HepG2 (cell line): ENCODE measurements around the gene KLHDC1. TPM values are rescaled to one million over a fixed set of nuclear protein-coding genes. Genes with fewer than 3 reads are reported as not detected.

Experiments used
- CCDC6 ChIP-seq: sonication (generic); formaldehyde crosslinking; IDR thresholded peaks from 2 replicates; pipeline ENCODE4 v1.8.1; 2022; ENCODE audit warnings: mild to moderate bottlenecking, missing genetic modification reagents, moderate library complexity
- DRAP1 ChIP-seq: IDR thresholded peaks from 2 replicates; pipeline ENCODE4 v1.6.1; 2016; ENCODE audit warnings: missing genetic modification reagents, missing compliant biosample characterization
- ESRRA ChIP-seq: sonication (generic); formaldehyde crosslinking; IDR thresholded peaks from 2 replicates; pipeline ENCODE4 v1.5.1; 2020; ENCODE audit warnings: mild to moderate bottlenecking, low read depth, missing genetic modification reagents
- HOXA5 ChIP-seq: sonication (generic); formaldehyde crosslinking; IDR thresholded peaks from 2 replicates; pipeline ENCODE4 v1.4.0; 2020; ENCODE audit warnings: missing genetic modification reagents
- KAT8 ChIP-seq: IDR thresholded peaks from 2 replicates; pipeline ENCODE4 v1.6.1; 2016; ENCODE audit warnings: missing genetic modification reagents, missing compliant biosample characterization
- MED1 ChIP-seq: sonication (generic); formaldehyde crosslinking; IDR thresholded peaks from 2 replicates; pipeline ENCODE4 v1.4.0; 2020; ENCODE audit warnings: missing genetic modification reagents
- MEIS2 ChIP-seq: sonication (generic); formaldehyde crosslinking; IDR thresholded peaks from 2 replicates; pipeline ENCODE4 v1.9.0; 2021; ENCODE audit warnings: mild to moderate bottlenecking, missing genetic modification reagents
- SAP130 ChIP-seq: IDR thresholded peaks from 2 replicates; pipeline ENCODE4 v1.6.1; 2016; ENCODE audit warnings: low read depth
- ZNF292 ChIP-seq: sonication (generic); formaldehyde crosslinking; IDR thresholded peaks from 2 replicates; pipeline ENCODE4 v1.8.1; 2022; ENCODE audit warnings: mild to moderate bottlenecking, low read depth, missing genetic modification reagents, borderline replicate concordance
- polyA plus RNA-seq, 8 experiments: library from polyadenylated mRNA; depleted of rRNA in 3 of 8; stranded (reverse) in 7 of 8; unstranded in 1 of 8; fragments of >200 nt; fragmentation: Illumina TruSeq in 4 of 8; extraction: Trizol in 4 of 8; gene quantifications; 2 replicates each; pipeline versions ENCODE4 v1.2.1 to v1.2.3, GENCODE V29; 2011 to 2016; ENCODE audit warnings: low read depth in 4 of 8, missing spikeins in 1 of 8, mixed read lengths in 1 of 8; ENCODE audit not compliant: insufficient read depth in 1 of 8
- total RNA-seq, 5 experiments: library from RNA; depleted of rRNA; stranded (reverse); fragments of >200 nt; fragmentation: Illumina TruSeq; extraction: Trizol; gene quantifications; 2 replicates each; pipeline ENCODE4 v1.2.3, GENCODE V29; 2016; ENCODE audit warnings: low read depth in 1 of 5
- TF ChIP-seq, protein P1 (sequence below): sonication (generic); formaldehyde crosslinking; IDR thresholded peaks from 2 replicates; pipeline ENCODE4 v1.5.0; 2020; ENCODE audit warnings: mild to moderate bottlenecking, missing genetic modification reagents, borderline replicate concordance
- TF ChIP-seq, protein P2 (sequence below), 2 experiments: sonication (generic) in 1 of 2; formaldehyde crosslinking in 1 of 2; IDR thresholded peaks; 2 replicates each; pipeline versions ENCODE4 v1.4.0 to v1.6.1; 2018 to 2020; ENCODE audit warnings: missing genetic modification reagents in 2 of 2, borderline replicate concordance in 1 of 2, low read depth in 1 of 2, mild to moderate bottlenecking in 1 of 2, missing biosample characterization in 1 of 2
- TF ChIP-seq, protein P3 (sequence below): sonication (generic); formaldehyde crosslinking; IDR thresholded peaks from 2 replicates; pipeline ENCODE4 v1.4.0; 2020; ENCODE audit warnings: missing genetic modification reagents, mild to moderate bottlenecking, borderline replicate concordance
- TF ChIP-seq, protein P4 (sequence below): sonication (generic); formaldehyde crosslinking; IDR thresholded peaks from 2 replicates; pipeline ENCODE4 v1.5.1; 2020; ENCODE audit warnings: mild to moderate bottlenecking, missing genetic modification reagents, borderline replicate concordance

Gene KLHDC1
- total and polyA plus RNA-seq, 2 of the 13 experiments (the other 11 are each of a cell fraction or from before 2014, with no cell fraction given): 0.11 TPM; not detected in 1

DNA sequence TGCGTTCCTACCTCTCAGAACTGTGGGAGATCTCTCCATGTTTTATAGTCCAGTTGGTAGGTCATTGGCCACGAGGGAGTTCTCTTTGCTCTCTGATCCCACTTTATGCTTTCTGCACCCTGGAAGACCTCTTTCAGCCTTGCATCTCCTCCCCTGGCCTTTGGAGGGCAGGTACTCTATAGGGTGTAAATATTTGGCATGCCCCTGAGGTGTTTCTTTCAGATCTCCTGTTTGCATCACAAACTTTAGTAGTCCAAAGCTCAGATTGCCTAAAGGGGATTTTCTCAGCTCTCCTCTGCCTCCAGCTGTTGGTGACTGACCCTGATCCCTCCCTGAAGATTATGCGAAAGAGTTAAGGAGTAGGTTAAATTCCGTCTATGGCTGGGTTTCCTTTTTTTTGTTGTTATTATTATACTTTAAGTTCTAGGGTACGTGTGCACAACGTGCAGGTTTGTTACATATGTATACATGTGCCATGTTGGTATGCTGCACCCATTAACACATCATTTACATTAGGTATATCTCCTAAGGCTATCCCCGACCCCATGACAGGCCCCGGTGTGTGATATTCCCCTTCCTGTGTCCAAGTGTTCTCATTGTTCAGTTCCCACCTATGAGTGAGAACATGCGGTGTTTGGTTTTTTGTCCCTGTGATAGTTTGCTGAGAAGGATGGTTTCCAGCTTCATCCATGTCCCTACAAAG, 29.0 kb downstream of the KLHDC1 start (continued):
- TF ChIP-seq, protein P1, sequence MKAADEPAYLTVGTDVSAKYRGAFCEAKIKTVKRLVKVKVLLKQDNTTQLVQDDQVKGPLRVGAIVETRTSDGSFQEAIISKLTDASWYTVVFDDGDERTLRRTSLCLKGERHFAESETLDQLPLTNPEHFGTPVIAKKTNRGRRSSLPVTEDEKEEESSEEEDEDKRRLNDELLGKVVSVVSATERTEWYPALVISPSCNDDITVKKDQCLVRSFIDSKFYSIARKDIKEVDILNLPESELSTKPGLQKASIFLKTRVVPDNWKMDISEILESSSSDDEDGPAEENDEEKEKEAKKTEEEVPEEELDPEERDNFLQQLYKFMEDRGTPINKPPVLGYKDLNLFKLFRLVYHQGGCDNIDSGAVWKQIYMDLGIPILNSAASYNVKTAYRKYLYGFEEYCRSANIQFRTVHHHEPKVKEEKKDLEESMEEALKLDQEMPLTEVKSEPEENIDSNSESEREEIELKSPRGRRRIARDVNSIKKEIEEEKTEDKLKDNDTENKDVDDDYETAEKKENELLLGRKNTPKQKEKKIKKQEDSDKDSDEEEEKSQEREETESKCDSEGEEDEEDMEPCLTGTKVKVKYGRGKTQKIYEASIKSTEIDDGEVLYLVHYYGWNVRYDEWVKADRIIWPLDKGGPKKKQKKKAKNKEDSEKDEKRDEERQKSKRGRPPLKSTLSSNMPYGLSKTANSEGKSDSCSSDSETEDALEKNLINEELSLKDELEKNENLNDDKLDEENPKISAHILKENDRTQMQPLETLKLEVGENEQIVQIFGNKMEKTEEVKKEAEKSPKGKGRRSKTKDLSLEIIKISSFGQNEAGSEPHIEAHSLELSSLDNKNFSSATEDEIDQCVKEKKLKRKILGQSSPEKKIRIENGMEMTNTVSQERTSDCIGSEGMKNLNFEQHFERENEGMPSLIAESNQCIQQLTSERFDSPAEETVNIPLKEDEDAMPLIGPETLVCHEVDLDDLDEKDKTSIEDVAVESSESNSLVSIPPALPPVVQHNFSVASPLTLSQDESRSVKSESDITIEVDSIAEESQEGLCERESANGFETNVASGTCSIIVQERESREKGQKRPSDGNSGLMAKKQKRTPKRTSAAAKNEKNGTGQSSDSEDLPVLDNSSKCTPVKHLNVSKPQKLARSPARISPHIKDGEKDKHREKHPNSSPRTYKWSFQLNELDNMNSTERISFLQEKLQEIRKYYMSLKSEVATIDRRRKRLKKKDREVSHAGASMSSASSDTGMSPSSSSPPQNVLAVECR (CRISPR knock-in tag): peak; percentile 64; the same call in 1 of the 2 replicates
- TF ChIP-seq HOXA5: 0 out of 2 replicates have a peak, but pooled peaks have one; percentile 38
- peak; percentile 59 for TF ChIP-seq SAP130
- TF ChIP-seq KAT8: peak; percentile 63; the same call in 1 of the 2 replicates
- TF ChIP-seq, protein P2, sequence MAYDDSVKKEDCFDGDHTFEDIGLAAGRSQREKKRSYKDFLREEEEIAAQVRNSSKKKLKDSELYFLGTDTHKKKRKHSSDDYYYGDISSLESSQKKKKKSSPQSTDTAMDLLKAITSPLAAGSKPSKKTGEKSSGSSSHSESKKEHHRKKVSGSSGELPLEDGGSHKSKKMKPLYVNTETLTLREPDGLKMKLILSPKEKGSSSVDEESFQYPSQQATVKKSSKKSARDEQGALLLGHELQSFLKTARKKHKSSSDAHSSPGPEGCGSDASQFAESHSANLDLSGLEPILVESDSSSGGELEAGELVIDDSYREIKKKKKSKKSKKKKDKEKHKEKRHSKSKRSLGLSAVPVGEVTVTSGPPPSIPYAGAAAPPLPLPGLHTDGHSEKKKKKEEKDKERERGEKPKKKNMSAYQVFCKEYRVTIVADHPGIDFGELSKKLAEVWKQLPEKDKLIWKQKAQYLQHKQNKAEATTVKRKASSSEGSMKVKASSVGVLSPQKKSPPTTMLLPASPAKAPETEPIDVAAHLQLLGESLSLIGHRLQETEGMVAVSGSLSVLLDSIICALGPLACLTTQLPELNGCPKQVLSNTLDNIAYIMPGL (CRISPR knock-in tag; IDR thresholded peaks at IDR 0.05; ENCODE audit: borderline replicate concordance in 1 of 2, low read depth in 1 of 2): peak in 1 of 2 experiments; percentile 54; a peak in 1 of 4 replicates
- TF ChIP-seq, protein P3, sequence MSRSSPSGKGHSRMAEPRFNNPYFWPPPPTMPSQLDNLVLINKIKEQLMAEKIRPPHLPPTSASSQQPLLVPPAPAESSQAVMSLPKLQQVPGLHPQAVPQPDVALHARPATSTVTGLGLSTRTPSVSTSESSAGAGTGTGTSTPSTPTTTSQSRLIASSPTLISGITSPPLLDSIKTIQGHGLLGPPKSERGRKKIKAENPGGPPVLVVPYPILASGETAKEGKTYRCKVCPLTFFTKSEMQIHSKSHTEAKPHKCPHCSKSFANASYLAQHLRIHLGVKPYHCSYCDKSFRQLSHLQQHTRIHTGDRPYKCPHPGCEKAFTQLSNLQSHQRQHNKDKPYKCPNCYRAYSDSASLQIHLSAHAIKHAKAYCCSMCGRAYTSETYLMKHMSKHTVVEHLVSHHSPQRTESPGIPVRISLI (CRISPR knock-in tag): peak; percentile 58; the same call in 1 of the 2 replicates
- TF ChIP-seq DRAP1: peak; percentile 27
- TF ChIP-seq ESRRA (CRISPR knock-in tag): peak; percentile 77
- 0 out of 2 replicates have a peak, but pooled peaks have one; percentile 25 for TF ChIP-seq CCDC6 (CRISPR knock-in tag)
- peak; percentile 23; the same call in 1 of the 2 replicates for TF ChIP-seq MEIS2
- TF ChIP-seq MED1 (CRISPR knock-in tag): peak; percentile 77
- peak; percentile 59; the same call in 1 of the 2 replicates for TF ChIP-seq ZNF292
- TF ChIP-seq, protein P4, sequence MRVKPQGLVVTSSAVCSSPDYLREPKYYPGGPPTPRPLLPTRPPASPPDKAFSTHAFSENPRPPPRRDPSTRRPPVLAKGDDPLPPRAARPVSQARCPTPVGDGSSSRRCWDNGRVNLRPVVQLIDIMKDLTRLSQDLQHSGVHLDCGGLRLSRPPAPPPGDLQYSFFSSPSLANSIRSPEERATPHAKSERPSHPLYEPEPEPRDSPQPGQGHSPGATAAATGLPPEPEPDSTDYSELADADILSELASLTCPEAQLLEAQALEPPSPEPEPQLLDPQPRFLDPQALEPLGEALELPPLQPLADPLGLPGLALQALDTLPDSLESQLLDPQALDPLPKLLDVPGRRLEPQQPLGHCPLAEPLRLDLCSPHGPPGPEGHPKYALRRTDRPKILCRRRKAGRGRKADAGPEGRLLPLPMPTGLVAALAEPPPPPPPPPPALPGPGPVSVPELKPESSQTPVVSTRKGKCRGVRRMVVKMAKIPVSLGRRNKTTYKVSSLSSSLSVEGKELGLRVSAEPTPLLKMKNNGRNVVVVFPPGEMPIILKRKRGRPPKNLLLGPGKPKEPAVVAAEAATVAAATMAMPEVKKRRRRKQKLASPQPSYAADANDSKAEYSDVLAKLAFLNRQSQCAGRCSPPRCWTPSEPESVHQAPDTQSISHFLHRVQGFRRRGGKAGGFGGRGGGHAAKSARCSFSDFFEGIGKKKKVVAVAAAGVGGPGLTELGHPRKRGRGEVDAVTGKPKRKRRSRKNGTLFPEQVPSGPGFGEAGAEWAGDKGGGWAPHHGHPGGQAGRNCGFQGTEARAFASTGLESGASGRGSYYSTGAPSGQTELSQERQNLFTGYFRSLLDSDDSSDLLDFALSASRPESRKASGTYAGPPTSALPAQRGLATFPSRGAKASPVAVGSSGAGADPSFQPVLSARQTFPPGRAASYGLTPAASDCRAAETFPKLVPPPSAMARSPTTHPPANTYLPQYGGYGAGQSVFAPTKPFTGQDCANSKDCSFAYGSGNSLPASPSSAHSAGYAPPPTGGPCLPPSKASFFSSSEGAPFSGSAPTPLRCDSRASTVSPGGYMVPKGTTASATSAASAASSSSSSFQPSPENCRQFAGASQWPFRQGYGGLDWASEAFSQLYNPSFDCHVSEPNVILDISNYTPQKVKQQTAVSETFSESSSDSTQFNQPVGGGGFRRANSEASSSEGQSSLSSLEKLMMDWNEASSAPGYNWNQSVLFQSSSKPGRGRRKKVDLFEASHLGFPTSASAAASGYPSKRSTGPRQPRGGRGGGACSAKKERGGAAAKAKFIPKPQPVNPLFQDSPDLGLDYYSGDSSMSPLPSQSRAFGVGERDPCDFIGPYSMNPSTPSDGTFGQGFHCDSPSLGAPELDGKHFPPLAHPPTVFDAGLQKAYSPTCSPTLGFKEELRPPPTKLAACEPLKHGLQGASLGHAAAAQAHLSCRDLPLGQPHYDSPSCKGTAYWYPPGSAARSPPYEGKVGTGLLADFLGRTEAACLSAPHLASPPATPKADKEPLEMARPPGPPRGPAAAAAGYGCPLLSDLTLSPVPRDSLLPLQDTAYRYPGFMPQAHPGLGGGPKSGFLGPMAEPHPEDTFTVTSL (CRISPR knock-in tag): peak; percentile 84; the same call in 1 of the 2 replicates
